IMR-90 (cell line): ENCODE results near the gene EHBP1. TPM values are rescaled to one million over a fixed set of nuclear protein-coding genes. Genes with fewer than 3 reads are reported as not detected.
A peak's percentile ranks its signal among the peaks of the same experiment; 100 is the strongest.

Experiments
- ATAC-seq: fragments of 200-7000 bp; cut with Tn5 transposase; 2 replicates; pipeline ENCODE4 v1.9.1; 2020; ENCODE audit warnings: low read depth, mild to moderate bottlenecking, moderate library complexity
- BruUV-seq: library from RNA; stranded (reverse); fragments of 400-500 nt; replicated peaks from 2 replicates; lab custom pipeline; 2021; lab: Mats Ljungman, UMichigan
- CTCF ChIA-PET: fragments of 300-600 bp; formaldehyde crosslinking; extraction: SDS; loops from one replicate; lab custom pipeline; 2021; ENCODE audit warnings: antibody characterized with exemption; lab: Yijun Ruan, JAX
- POLR2A ChIA-PET: fragments of 300-600 bp; sonication (Branson Sonifier 250); formaldehyde crosslinking; loops from one replicate; lab custom pipeline; 2022; ENCODE audit warnings: antibody characterized with exemption; ENCODE audit not compliant: unreplicated experiment; lab: Charles Lee
- DNase-seq: peaks from one replicate; pipeline ENCODE4 v3.0.0; 2013
- H2AFZ ChIP-seq: replicated peaks from 2 replicates; pipeline ENCODE3; 2013; ENCODE audit warnings: low read length, mild to moderate bottlenecking; ENCODE audit not compliant: poor library complexity
- H2AK5ac ChIP-seq: 2 replicates; pipeline ENCODE4 v1.6.1; 2013; ENCODE audit warnings: low read depth, low read length, inconsistent platforms
- H2AK9ac ChIP-seq: replicated peaks from 2 replicates; pipeline ENCODE3; 2013; ENCODE audit warnings: mild to moderate bottlenecking, low read depth, low read length, moderate library complexity; ENCODE audit not compliant: poor library complexity
- H2BK120ac ChIP-seq: 2 replicates; pipeline ENCODE4 v1.6.1; 2013; ENCODE audit warnings: low read depth, low read length, inconsistent platforms
- H2BK15ac ChIP-seq: 3 replicates; pipeline ENCODE4 v1.6.1; 2013; ENCODE audit warnings: low read depth, low read length, inconsistent platforms
- H2BK20ac ChIP-seq: 2 replicates; pipeline ENCODE4 v1.6.1; 2013; ENCODE audit warnings: low read depth, mild to moderate bottlenecking, inconsistent platforms, low read length, moderate library complexity
- H2BK5ac ChIP-seq: 2 replicates; pipeline ENCODE4 v1.6.1; 2013; ENCODE audit warnings: mild to moderate bottlenecking, low read depth, low read length, inconsistent platforms; ENCODE audit not compliant: poor library complexity, severe bottlenecking
- H3K14ac ChIP-seq: replicated peaks from 2 replicates; pipeline ENCODE4 v1.6.1; 2013; ENCODE audit warnings: low read depth, low read length, inconsistent platforms
- H3K18ac ChIP-seq: 2 replicates; pipeline ENCODE4 v1.6.1; 2013; ENCODE audit warnings: low read depth, low read length, control low read depth
- H3K23ac ChIP-seq: 2 replicates; pipeline ENCODE4 v1.6.1; 2013; ENCODE audit warnings: low read depth, low read length, inconsistent platforms
- H3K27ac ChIP-seq: 2 replicates; pipeline ENCODE4 v1.5.1; 2013; ENCODE audit warnings: mild to moderate bottlenecking, control low read depth, low read length; ENCODE audit not compliant: insufficient read depth
- H3K27me3 ChIP-seq: 2 replicates; pipeline ENCODE4 v1.6.1; 2013; ENCODE audit warnings: low read length; ENCODE audit not compliant: control insufficient read depth, insufficient read depth
- H3K36me3 ChIP-seq: 2 replicates; pipeline ENCODE4 v1.6.1; 2013; ENCODE audit warnings: low read length, mixed read lengths; ENCODE audit not compliant: control insufficient read depth, insufficient read depth
- H3K4ac ChIP-seq: 2 replicates; pipeline ENCODE4 v1.6.1; 2013; ENCODE audit warnings: low read depth, low read length, inconsistent platforms
- H3K4me1 ChIP-seq: 2 replicates; pipeline ENCODE4 v1.6.1; 2013; ENCODE audit warnings: low read length, mixed read lengths; ENCODE audit not compliant: control insufficient read depth, insufficient read depth
- H3K4me2 ChIP-seq: 2 replicates; pipeline ENCODE4 v1.6.1; 2013; ENCODE audit warnings: low read depth, mild to moderate bottlenecking, control low read depth, low read length, moderate library complexity
- H3K4me3 ChIP-seq: 2 replicates; pipeline ENCODE4 v1.5.1; 2013; ENCODE audit warnings: low read depth, mild to moderate bottlenecking, control low read depth, low read length, moderate library complexity; ENCODE audit not compliant: insufficient read depth
- H3K56ac ChIP-seq: 2 replicates; pipeline ENCODE4 v1.6.1; 2013; ENCODE audit warnings: low read length, inconsistent platforms; ENCODE audit not compliant: insufficient read depth; ENCODE audit errors: extremely low read depth
- H3K79me1 ChIP-seq, 2 experiments: 2 replicates each; pipeline ENCODE4 v1.6.1; 2013; ENCODE audit warnings: low read length in 2 of 2, inconsistent platforms in 1 of 2, low read depth in 1 of 2
- H3K9ac ChIP-seq: 2 replicates; pipeline ENCODE4 v1.6.1; 2013; ENCODE audit warnings: low read depth, low read length, control low read depth
- H3K9me1 ChIP-seq: 2 replicates; pipeline ENCODE4 v1.6.1; 2013; ENCODE audit warnings: low read length, inconsistent platforms; ENCODE audit not compliant: insufficient read depth
- H3K9me3 ChIP-seq: 2 replicates; pipeline ENCODE4 v1.6.1; 2013; ENCODE audit warnings: low read length; ENCODE audit not compliant: control insufficient read depth, insufficient read depth
- H4K20me1 ChIP-seq: 2 replicates; pipeline ENCODE4 v1.6.1; 2013; ENCODE audit warnings: low read length, inconsistent platforms; ENCODE audit not compliant: insufficient read depth
- H4K5ac ChIP-seq: 2 replicates; pipeline ENCODE4 v1.6.1; 2013; ENCODE audit warnings: mild to moderate bottlenecking, low read depth, low read length, control low read depth
- H4K8ac ChIP-seq, 2 experiments: 2 replicates each; pipeline ENCODE4 v1.6.1; 2013; ENCODE audit warnings: low read depth in 2 of 2, low read length in 2 of 2, control low read depth in 1 of 2, inconsistent platforms in 1 of 2
- H4K91ac ChIP-seq: 2 replicates; pipeline ENCODE4 v1.6.1; 2013; ENCODE audit warnings: low read depth, low read length, inconsistent platforms; ENCODE audit not compliant: insufficient read depth
- NFE2L2 ChIP-seq: fragments of 150-350 bp; IDR thresholded peaks from 2 replicates; pipeline ENCODE4 v1.6.1; 2016; ENCODE audit warnings: low read depth, mild to moderate bottlenecking, low read length
- WGBS, 2 experiments: methylation state at CpG; one replicate each; pipeline versions ENCODE4 v1.1.5 to v1.1.7; 2013; ENCODE audit warnings: missing lambda C conversion rate in 2 of 2; ENCODE audit not compliant: insufficient read length in 1 of 2; ENCODE audit errors: extremely low coverage in 2 of 2; 5-methylcytosine and 5-hydroxymethylcytosine counted together
- dilution Hi-C: fragments of 300-500 bp; cut with HindIII; formaldehyde crosslinking; loops from one replicate; pipeline ENCODE4 v1.14.3; 2018; ENCODE audit warnings: low sequenced_read_pairs; ENCODE audit not compliant: unreplicated experiment
- in situ Hi-C: fragments of 300-500 bp; cut with MboI; formaldehyde crosslinking; loops from 3 replicates; pipeline ENCODE4 v1.14.3; 2019; ENCODE audit warnings: low sequenced_read_pairs, inconsistent platforms, mixed read lengths
- intact Hi-C: fragments of 100-400 bp; cut with micrococcal nuclease; formaldehyde crosslinking; loops from 2 replicates; pipeline ENCODE4 v1.10.0; 2022
- polyA plus RNA-seq, 3 experiments: library from polyadenylated mRNA; depleted of rRNA; stranded (reverse); fragments of >200 nt; gene quantifications; 2 replicates each; pipeline ENCODE4 v1.2.3, GENCODE V29; 2012; ENCODE audit warnings: low replicate concordance in 1 of 3
- total RNA-seq: library from RNA; depleted of rRNA; stranded (reverse); fragments of >200 nt; gene quantifications from 2 replicates; pipeline ENCODE4 v1.2.3, GENCODE V29; 2012
- TF ChIP-seq, protein P1 (sequence below): conservative IDR thresholded peaks from 2 replicates; pipeline ENCODE4 v1.5.1; 2012; ENCODE audit warnings: mild to moderate bottlenecking, low read depth, low read length, improper control_type of control experiment

Gene EHBP1
- total and polyA plus RNA-seq, 2 of the 4 experiments (the other 2 are of a cell fraction) = 28.3 to 44.4 TPM

DNA sequence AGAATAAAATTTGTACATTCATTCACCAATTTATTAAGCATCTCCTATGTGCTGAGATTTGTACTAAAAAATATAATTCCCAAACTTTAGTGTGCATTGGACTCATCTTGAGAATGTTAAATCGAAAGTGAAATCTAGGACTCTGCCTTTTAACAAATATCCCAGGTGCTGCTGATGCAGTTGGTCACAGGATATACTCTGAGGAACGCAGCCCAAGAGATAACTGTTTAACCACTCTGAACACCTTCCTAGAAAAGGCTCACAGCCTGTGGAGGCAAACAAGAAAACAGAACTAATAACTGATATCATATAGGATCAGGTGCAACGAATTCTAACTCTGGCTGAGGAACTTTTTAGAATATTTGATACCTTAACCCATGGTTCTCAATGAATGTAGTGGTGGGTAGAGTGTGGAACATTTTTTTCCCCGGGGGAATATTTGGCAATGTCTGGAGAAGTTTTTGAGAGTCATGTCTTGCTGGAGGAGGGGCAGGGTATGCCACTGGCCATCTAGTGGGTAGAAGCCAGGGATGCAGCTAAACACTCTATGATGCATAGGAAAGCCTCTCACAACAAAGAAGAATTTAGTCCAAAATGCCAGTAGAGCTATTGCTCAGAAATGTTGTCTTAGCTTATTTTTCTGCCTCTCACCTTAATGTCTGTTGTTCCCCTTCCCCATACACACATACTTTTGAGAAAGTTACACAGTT is 96.5 kb downstream of the EHBP1 start:
- intact Hi-C loops (no loop called here), in situ Hi-C loops (no loop called here), dilution Hi-C loops (no loop called here)
- no TSS peak for BruUV-seq
- Histone ChIP-seq H2AFZ (no peak overlapping the region), H4K20me1 (no peaks in the 10 kb centered on the region), H3K27ac (no peak overlapping the region), H2AK9ac (no peak overlapping the region), H3K18ac (no peak overlapping the region), H3K14ac (no peak overlapping the region), H2BK5ac (no peak overlapping the region), H4K5ac (no peak overlapping the region), H3K4ac (no peak overlapping the region), H3K4me2 (no peak overlapping the region), H3K9ac (no peak overlapping the region), H2BK20ac (no peak overlapping the region), H2BK15ac (no peak overlapping the region), H4K8ac (no peak overlapping the region), H3K23ac (no peak overlapping the region), H3K4me1 (no peaks in the 10 kb centered on the region), H4K91ac (no peak overlapping the region), H3K4me3 (no peak overlapping the region), H3K9me1 (no peaks in the 10 kb centered on the region), H2BK120ac (no peak overlapping the region), H2AK5ac (no peak overlapping the region), H3K79me1 (peaks cover 20 to 33% of the 10 kb centered on the region in 2 experiments), H3K9me3 (peaks cover 3% of the 10 kb centered on the region; the same call in 1 of the 2 replicates), H3K36me3 (0 out of 2 replicates have a peak, but pooled peaks cover 1% of the 10 kb centered on the region), H3K27me3 (no peaks in the 10 kb centered on the region), H3K56ac (no peak overlapping the region)
- 0 out of 2 replicates have a peak, but pooled peaks have one; percentile 27 for ATAC-seq
- WGBS, 2 experiments = no CpG with 5 or more reads among the region's 4 CpGs
- ChIA-PET POLR2A (no interaction called here), CTCF (no interaction called here)
- DNase-seq = peak; percentile 8
- TF ChIP-seq, protein P1, sequence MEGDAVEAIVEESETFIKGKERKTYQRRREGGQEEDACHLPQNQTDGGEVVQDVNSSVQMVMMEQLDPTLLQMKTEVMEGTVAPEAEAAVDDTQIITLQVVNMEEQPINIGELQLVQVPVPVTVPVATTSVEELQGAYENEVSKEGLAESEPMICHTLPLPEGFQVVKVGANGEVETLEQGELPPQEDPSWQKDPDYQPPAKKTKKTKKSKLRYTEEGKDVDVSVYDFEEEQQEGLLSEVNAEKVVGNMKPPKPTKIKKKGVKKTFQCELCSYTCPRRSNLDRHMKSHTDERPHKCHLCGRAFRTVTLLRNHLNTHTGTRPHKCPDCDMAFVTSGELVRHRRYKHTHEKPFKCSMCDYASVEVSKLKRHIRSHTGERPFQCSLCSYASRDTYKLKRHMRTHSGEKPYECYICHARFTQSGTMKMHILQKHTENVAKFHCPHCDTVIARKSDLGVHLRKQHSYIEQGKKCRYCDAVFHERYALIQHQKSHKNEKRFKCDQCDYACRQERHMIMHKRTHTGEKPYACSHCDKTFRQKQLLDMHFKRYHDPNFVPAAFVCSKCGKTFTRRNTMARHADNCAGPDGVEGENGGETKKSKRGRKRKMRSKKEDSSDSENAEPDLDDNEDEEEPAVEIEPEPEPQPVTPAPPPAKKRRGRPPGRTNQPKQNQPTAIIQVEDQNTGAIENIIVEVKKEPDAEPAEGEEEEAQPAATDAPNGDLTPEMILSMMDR = 0 out of 2 replicates have a peak, but pooled peaks have one; percentile 15
- TF ChIP-seq NFE2L2 = no peak
